Eye (tissue), 1 donor: ENCODE results near the gene TMEM154.
A peak's percentile ranks its signal among the peaks of the same experiment; 100 is the strongest.

Source experiments
- DNase-seq: peaks from one replicate; pipeline ENCODE4 v3.0.0-alpha.2; 2015

The TMEM154 gene

DNA sequence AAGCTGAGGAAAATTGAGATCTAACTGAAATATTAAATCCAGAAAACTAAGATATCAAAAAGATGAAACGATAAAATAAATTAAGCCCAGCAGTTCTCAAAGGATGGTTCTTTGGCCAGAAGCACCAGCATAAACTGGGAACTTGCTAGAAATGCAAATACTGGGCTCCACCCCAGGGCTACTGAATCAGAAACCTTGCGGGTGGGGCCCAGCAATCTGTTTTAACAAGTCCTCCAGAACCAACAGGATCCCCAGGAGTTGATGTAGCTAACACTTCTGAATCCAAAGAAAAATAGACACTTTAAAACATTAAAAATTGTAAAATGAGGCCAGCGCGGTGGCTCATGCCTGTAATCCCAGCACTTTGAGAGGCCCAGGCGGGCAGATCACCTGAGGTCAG is 14.1 kb upstream of the TMEM154 start:
- no peak for DNase-seq

DNA sequence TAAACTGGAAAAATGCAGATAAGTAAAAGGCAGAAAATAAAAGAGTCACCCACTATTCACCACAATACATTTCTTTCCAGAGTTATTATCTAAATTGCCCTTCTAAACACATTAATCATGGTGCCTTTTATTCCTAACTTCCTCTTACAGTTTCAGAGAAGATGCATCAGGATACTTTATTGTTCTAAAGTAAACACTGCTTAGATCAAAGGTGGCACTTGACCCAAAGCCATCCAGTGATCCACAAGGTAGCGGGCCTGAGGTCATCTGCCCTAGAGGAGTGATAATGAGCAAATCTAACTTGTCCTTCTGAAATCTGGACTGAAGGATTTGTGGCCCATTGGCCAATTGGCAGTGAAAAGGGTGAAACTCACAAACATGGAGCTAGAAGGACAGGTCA is 12.0 kb upstream of the TMEM154 start:
- DNase-seq, result no peak

DNA sequence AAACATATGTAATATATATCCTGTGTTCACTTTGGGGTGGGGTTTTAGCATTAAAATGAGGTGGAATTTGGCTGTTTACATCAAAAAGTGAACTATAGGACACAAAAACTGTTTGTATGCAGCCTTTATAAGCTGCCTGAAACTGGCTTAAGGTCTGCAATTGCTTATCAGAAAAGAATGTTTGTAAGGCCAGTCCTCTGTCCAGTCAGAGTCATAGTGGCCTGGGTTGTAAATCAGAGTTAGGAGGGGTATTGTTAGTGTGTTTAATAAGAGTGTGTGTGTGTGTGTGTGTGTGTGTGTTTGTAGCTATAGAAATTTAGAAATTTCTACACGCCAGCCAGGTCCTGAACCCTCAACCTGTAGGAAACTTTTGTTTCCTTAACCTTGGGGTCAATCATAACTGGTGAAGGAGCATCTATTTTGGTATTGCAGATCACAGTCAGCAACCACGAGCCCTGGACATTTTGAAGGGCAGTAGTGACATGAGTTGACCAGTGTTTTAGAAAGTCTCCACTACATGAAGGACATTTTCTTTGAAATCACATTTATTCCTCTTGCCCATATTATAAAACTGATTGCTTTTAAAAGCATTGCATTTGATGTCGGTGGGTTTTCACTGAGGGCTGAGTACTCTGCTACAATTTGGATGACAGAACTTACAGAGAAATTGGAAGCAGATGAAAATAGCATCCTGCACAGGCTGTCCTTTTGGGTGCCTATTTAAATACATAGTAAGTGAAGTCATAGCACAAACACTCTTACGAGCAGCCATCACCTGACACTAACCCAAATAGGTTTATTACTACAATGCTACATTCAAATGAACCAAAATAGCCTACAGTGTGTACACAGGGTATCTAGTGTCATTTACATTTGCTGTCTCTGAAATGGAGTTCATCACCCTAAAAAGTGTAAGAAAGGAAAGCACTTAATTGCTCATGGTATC is 11.2 kb upstream of the TMEM154 start:
- no peak for DNase-seq

DNA sequence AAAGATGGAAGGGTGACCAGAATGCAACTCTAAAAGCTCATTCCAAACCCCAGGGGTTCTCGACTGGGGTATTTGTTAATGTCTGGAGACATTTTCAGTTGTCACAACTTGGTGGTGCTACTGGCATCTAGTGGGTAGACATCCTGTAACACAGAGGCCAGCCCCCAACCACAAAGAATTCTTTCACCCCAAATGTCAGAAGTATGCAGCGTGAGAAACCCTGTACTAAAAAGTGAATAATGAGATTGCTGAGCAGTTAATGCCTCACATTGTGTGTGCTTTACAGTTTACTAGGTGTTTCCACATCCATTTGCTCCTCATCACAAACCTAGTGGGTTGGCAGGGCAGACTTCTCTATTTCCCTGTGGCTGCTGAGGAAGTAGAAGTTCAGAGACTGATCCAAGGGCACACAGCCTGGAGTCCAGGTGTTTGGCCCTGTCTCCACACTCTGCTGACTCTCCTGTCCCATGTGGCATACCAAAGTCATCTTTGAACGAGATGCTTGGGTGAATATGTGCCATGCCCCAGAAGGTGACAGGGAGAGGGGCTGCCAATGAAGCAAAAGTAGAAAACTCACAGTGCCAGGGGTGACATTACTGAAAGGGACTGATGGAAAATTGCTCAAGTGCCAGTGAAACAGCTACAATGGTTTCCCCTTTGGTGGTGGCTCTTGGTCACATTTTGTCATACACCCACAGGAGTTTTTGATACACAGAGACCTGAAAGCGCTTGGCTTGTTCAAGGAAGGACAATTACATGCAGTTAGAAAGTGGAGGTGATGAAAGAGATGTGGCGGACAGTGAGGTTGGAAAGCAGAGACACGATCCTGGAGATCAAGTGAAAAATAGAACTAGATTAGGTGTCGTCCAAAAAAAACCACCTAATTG is 10.1 kb upstream of the TMEM154 start:
- DNase-seq, result no peak

DNA sequence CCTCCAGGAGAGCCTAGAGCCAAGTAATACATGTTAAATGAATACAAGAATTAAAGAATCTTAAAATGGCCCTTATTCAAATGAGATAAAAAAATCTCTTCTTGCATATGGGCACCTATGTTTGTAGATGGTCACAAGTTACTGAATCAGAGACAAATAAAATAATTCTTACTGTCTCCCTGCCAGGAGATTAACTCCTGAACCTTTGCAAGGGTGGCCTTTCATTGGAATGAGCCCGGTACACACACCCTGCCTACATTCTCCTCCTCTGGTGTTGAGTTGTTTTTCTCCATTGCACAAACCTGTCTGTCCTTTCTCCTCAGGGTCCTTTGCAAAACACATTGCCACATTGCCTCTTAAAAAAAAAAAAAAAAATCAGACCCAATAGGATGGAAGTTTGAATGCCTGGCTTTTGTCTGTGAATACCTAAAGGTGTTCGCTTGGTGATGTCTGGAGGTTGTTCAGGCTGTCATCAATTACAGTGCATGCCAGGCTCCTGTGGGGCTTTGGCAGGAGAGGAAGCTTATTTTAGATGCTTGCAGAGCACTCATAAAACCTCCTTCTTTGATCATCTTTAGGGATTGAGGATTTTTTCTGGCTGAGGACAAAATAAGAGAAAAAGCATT is 8.3 kb upstream of the TMEM154 start:
- no peak for DNase-seq

DNA sequence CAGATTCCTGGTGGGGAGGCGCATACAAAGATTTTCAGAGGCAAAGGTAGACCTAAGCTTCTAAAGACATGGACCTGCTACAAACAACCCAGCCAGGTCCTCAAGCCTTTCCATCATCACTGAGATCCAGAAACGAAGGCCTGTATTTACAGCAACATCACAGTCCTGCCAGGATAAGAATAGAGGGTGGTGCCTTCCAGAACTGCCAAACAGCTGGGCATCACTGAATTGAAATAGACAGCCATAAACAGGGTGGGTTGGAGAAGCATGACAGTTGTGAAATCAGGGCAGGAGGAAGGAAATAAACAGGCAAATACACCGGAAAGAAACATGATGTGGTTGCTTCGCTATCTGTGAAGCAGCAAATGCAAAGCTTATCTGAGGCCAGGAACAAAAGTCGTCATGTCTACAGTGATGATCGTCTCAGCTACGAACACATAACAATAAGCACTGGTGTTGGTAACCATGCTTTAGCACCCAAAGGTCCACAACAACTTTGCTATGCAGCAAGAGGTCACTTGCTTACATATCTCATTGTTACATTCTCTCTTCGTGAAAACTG is 6.7 kb upstream of the TMEM154 start:
- DNase-seq, result no peak

DNA sequence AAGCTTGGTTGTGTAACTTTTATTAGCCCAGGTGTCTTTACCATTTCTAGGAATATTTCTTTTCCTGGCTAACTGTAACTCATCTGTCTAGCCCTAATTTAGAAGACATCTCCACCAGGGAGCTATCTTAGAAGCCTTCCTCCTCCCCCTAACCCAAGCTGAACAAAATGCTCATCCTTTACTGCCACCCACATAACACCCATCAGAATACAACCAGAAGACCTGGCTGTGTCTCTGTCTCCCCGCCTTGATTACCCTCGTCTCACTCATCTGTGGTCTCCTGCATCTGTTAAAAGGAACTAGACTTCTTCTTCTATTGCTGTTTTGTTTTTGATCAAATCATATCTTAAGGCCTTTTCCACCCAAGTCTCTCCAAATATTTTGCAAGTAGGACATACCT is 4.8 kb upstream of the TMEM154 start:
- DNase-seq, result no peak

DNA sequence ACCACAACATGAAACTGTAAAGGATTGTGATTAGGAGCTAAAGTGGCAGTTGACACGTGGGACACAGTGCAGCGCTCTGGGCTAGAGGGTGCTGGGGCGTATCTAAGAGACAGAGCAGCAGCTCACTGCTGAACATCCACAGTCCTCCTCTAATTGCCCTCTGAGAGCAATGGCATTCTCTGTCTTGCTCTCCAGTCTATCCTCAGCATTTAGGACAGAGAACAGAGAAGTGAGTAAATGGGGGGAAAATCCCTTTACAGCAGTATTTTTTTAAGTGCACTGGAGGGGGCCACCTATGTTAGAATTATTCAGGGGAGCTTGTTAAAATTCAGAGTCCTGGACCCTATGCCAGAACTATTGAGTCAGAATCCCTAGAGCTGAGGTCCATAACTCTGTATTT is 4.2 kb upstream of the TMEM154 start:
- peak; percentile 27 for DNase-seq

DNA sequence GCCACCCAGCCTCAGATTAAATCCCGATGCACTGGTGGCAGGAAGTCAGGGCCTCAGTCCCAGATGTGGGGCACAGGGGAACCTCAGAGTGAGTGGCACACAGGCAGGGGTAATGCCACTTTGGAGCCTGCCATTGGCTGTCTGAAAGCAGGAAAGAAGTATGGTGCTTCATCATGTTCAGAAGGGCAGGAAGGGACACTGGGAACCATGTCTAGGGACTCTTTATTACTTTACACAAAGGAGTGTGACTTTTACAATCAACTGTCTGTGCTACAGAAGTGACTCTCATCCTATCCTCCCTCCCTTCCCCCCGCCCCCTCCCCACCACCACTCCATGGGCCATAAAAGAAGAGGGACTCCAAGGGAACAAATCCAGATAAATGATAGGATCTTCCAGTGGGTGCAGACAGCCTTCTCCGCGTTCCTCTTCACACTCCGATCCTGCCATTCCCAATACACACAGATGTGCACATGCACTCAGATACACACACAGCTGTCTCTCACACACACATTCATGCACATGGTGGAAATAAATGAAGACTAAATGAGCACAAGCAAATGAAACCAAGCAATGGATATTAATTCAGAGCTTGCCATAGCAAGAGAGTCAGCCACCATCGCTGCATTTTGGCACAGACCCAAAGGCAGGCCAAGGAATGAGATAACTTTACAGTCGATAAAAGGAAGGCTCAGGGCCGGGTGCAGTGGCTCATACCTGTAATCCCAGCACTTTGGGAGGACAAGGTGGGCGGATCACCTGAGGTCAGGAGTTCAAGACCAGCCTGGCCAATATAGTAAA is 2.5 kb upstream of the TMEM154 start:
- no peak for DNase-seq

DNA sequence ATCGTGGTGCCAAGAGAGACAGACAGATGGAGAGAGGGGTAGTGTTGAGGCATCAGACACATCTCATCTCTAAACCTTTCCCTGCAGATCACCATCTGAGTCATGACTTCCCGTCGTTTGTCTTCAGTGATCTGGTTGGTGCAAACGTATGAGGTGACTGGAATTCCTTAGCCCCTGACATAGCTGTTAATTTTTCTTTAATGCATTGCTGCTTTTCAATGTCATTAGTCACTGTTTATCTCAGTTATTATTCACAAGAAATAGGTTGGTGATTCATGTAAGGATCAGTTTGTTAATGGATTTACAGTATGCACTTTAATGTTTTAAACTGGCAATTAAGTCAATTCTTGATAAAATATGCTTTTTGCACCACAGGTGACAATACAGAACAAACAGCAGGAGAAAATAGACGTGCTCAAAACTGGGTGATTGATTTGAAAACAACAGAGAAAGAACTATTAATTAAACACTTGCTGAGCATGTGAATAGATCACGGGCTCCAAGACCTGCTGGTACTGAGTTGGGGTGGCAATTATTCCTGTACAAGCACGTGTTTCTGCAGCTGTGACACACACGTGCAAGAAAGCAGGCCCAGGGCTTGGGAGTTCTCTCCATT is 1.3 kb upstream of the TMEM154 start:
- DNase-seq, result peak; percentile 30

DNA sequence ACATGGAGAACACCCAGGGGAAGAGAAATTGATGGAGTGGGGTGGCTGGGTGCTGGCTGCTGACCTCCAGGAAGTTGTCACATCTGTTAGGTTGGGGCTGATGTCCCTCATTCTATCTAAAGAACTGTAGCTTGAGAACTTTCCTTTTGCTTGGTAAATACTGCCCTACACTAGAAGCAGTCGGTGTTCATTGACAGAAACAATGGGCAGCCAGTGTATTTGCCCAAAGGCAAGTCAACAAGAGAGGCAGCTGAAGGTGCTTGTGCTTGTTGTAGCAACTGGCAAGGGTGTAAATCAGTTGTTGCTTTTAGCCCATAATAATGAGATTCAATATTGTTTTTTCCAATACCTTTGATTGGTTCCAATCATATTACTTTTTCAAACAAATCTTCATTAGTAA is 956 bp downstream of the TMEM154 start:
- peak; percentile 9 for DNase-seq

DNA sequence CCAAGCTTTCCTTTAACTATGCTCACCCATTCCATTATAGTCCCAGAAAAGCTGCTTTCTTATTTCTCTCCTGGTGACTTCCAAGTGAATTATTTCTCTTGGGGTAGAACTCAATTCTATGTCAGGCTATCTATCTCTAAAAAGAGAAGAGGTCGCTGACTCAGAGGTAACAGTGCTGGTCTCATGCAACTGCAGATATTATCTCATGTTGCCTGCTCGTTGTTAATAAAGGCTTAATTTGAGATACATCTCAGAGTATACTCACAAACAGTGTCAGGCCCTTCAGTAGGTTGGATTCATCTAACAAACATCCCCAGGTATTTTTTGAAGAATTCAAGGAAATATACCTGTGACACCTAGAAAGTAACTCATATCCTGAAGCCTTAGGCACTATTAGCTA is 2.7 kb downstream of the TMEM154 start:
- no peak for DNase-seq

DNA sequence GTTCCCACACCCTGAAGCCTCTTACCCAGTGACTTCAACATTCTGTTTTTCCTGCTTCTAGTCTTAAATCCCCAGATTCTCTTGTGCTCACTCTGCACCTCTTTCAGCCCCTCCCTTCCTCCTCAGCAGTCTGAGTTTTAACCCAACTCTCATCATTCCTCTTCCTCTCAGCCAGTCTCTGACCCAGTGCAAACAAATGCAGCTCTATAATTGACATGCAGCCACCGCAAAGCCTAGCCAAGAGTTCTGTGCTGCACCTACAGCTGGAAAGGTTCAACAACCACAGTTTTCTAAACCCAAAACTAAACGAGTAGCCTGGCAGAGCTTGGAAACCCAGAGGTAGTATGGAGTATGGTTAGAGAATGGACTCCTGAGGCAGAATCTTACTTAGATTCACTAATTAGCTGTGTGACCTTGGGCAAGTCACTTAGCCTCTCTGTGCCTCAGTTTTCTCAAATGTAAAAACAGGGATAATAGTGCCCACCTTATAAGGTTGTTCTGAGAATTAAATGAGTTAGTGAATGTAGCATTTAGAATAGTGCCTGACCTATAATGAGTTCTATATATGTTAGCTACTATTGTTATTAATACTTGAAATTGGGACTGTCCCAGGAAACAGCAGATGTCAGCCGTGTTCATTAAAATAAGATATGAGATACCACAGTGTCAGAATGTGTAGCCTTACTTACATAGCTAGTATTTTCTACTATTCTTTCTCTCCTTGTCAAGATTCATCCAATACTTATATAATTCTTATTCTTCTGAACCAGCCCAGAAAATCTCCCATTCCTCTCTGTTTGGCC is 3.5 kb downstream of the TMEM154 start:
- no peak for DNase-seq

DNA sequence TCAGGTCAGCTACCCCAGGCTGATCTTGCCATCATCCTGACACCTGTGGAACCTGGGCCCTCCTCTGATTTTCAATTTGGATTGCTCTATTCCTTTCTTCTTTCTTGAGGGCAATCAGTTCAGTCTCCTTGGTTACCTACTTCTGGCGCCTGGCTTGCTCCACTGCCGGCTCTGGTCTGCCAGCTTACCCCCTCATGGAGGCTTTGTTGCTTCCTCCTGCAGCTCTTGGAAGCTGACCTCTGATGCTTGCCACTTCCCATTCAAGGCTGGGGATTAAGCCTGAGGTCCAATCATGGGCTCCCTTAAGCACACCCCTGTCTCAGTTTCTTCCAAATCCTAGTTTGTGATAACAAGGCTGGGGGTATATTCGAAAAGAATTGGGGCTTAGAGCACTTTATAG is 5.4 kb downstream of the TMEM154 start:
- no peak for DNase-seq

DNA sequence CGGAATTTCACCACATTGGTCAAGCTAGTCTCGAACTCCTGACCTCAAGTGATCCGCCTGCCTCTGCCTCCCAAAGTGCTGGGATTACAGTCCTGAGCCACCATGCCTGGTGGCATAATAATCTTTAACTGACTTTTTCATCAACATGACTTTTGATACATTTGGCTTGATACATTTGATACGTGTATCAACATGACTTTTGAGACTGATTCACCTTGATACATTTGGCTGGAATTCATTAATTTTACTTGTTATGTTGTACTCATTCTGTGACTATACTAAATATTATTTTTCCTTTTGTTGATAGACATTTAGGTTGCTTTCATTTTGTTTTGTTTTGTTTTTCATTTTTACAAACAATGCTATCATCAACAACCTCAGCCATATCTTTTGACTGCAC is 6.3 kb downstream of the TMEM154 start:
- DNase-seq, result no peak

DNA sequence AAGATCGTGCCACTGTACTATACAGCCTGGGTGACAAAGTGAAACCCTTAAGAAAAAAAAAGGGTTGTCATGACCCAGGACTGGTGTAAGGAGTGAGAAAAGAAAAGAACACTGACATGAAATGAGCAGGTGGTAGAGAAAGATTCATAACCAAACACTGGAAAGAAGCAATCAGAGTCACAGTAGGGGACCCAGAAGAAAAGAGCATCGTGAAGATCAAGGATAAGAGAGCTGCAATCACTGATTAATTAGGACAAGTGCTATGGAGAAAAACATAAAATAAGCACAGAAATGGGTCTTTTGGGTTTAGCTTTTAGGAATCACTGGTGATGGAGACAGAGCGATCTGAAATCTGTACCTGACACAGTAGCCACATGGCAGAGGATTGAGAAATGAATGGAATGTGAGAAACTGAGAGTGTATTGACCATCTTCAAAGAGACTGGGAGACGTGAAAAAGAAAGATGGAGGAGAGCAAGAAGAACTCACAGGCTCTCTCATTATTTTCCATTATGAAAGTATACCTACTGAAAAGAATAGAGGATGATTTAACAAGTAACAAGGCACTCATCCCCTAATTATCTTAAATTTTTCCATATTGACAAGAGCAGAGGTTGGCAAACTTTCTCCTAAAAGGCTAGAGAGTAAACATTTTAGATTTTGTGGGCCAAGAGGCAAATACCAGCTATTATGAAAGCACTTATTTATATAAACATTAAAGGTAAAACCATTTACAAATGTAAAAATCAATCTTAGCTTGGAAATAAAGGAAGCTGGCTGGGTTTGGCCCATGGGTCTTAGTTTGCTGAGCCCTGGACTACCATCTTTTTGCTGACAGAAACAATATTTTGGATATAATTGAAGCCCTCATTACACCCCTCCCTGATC is 7.3 kb downstream of the TMEM154 start:
- peak; percentile 11 for DNase-seq

DNA sequence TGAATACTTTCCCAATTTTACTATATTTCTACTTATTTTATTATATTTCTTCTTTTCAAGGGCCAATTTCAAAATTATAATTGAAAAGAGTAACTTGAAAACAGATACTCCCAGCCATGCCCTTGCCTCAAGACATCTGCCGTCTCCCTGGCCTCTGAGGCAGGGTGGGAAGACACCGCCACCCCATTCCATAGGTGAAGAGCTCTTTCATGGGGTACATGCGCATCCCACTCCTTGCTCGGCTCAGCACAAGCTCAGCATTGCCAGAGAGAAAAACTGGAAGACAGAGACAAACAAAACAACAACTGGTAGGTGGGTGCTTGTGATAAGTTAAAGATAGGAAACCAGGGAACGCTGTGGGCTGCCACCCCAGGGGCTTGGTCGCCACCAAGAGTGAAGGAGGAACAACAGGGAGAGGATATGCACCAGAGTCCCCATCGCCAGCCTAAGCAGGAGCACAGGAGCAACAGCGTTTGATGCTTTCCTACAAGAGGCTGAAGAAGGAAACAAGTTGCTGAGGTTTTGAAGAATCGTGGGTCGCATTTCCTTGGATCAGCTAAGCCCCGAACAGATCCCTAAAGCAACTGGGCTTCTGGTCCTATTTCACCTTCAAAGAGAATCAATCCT is 11.3 kb downstream of the TMEM154 start:
- no peak for DNase-seq

DNA sequence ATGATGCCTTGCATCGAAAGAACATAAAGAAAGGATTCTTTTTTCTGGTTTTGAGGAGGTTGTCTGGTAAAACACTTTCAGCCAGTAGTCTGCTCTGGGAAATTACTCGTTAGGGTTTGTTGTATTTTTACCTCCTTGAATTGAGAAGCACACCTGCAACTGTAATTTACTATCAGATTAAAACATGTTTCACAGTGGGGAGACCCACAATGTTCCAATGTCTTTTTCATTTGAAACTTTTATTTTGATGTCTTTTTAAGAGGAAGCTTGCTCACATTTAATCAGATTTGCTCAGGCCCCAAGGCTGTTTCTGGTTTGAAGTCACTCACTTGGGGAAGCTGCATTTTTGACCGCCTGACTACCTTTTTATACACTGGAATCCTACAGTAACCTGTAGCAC is 12.0 kb downstream of the TMEM154 start:
- no peak for DNase-seq

DNA sequence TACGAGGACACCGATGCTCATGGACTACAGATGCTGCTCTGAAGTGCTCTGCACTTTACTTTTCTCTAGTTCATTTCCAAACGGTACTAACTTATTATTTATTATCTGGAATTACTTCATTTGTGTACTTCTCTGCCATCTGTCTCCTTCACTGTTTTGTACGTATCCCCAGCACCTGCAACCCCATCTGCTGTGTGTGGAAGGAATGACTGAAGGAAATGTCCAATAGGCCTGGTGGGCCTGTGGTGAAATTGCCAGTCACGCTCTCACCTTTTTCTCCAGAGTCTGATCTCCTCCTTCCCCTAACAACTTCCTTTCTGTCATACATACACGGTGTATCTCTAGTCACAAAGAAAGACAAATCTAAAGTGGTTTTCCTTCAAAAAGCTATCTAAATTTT is 12.9 kb downstream of the TMEM154 start:
- DNase-seq, result no peak
